Epidermal melanocyte (primary cell): Measurements from ENCODE around the gene LGALS1.
"Not testable (repeated sequence)": the region's sequence is repeated elsewhere in the genome, so short reads cannot be mapped to it uniquely, and the experiment has no call there.

ENCODE experiments used
- DNase-seq: peaks from one replicate; pipeline ENCODE4 v3.0.0; 2011; ENCODE audit warnings: low spot score; ENCODE audit not compliant: insufficient read length

LGALS1 gene

DNA sequence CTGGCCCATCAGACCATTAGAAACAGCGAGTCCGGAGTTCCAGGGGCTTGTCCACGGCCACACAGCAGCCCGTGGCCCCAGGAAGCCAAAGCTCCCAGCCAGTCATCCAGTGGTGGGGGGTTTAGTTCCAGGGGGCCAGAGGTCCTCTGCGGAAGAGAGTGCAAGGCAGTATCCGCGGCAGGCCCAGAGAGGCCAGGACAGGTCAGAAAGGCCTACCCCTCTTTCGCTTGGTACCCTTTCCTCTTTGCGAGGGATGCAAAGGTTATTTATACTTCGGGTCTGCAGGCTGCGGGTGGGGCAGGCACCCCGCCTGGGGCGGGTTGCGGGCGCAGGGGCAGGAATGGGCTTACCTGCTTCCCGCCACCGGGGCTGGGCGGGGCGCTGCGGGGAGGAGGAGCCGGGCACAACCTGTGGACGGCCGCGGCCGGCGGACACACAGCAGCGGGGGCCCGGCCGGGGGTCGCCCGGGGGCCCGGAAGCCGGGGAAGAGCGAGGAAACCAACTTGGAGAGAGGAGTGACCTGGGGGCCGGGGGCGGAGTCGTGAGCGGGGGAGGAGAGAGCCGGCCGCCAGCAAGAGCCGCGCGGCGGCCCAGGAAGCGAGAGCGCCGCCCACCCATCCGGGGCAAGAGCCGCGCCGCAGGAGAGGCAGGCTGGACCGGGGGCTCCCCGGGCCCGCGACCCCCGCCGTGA lies 36.2 kb upstream of the LGALS1 start, which contains the start of gene SH3BP1:
Gene SH3BP1 (plus strand): TSS at position 600 of the 691 bp plus-strand sequence. CDS start 119 bp downstream, outside the sequence.
- peak; percentile 79 for DNase-seq

DNA sequence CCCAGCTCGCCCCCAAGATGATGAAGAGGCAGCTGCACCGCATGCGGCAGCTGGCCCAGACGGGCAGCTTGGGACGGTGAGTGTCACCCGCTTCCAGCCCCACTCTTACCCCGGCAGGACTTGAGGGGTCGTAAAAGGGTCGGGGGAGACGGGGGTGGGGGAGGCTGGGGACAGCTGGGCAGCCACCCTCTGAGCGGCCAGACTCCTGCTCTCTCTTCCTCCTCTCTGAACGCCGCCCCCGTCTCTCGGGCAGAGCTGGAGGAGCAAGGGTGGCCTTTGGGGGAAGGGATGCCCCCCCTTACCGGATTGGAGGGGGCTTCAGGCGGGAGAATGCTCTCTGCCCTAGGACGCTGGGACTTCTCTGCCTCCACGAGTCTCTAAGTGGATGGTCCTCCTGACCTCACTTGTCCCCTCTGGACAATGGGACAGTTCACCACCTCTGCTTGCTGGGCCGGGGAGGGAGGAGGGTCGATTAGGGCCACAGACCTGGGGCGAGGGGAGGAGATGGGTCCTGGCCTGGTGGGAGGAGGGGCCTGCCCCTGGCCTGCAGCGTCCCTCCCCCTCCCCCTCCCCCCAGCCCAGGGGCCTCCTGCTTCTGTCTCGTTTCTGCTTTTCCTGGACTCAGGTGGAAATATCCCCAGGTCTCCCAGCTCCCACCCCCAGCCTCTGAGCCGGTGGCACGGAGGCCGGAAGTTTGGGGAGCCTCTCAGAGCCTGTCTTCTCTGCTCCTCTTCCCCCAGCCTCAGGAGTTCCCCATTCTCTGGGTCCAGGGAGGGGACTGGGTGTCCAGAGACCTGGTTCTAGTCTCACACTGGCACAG lies 35.5 kb upstream of the LGALS1 start:
- DNase-seq, result no peak

DNA sequence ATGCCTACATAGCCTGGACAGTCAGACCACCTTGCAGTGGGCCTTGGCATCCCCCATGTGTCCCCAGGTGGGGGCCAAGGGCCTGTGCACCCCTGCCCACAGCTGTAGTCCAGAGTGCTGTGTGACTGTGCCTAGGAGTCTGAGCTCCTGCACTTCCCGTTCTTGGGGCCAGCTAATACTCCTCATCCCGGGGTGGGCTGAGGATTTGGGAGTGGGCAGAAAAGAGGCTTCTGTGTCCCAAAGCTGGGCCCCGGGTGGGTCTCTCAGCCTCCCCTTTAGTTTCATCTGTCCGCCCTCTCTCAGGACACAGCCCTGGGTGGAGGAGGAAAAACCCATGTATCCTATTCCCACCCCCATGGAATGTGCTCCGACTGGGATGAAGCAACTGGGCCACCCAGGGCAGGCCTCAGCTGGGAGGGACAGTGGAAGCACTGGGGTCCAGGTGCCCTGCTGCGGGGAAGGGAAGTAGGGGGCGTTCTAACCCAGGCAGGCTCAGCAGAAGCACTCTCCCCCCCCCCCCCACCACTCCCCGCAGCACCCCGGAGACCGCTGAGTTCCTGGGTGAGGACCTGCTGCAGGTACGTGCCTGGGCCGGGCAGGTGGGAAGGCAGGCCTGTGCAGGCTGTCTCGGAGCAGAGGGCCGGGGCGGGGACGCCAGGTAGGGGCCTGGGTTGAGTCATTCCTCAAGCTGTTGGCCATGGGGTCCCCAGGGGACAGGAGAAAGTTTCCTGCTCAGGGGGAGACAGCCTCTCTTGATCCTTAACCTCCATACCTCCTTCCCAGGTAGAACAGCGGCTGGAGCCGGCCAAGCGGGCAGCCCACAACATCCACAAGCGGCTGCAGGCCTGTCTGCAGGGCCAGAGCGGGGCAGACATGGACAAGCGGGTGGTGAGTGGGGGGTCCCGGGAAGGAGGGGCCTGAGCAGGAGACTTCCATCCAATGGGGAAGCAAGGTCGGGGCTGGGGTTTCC lies 34.6 kb upstream of the LGALS1 start:
- no peak for DNase-seq

DNA sequence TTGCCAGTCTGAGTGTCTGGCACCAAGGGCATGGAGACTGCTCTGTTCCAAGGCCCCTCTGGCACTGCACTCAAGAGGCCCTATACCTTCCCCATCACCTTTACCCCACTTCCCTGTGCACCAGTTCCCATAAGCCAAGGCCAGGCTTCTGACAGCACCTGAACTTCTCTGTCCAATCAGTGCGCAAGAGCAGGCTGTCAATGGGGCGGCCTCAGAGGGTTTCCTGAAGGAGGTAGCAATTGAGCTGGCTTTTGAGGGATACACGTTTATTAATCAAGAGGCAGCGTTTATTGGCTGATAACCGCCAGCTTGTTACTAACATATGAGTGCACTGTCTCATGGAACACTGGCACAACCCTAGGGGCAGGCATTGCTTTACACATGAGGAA lies 33.9 kb upstream of the LGALS1 start:
- no peak for DNase-seq

DNA sequence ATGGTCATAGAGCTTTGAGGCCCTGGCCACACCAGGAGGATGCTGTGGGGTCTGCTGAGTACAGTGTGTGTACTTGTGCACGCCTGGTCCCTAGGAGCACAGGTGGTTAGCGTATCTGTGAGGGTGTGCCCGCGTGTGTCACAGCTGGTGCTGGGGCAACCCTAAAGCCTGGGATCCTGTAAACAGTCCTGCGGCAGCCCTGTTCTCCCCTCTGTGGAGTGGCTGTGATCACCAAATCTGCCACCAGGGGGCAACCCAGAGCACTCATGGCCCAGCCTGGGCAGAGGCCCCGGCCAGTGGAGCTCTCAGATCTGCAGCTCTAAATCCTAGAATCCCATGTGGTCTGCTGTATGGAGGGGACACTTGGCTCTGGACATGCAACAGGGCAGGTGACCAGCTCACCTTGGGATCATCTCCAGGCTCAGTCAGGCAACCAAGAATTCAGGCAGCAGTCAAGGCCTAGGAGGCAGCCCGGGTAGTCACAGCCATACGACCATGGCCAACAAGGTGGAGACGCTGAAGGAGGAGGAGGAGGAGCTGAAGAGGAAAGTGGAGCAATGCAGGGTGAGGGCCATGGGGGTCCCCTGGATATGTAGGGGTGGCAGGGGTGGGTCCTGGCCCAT lies 32.1 kb upstream of the LGALS1 start:
- DNase-seq, result peak; percentile 94

DNA sequence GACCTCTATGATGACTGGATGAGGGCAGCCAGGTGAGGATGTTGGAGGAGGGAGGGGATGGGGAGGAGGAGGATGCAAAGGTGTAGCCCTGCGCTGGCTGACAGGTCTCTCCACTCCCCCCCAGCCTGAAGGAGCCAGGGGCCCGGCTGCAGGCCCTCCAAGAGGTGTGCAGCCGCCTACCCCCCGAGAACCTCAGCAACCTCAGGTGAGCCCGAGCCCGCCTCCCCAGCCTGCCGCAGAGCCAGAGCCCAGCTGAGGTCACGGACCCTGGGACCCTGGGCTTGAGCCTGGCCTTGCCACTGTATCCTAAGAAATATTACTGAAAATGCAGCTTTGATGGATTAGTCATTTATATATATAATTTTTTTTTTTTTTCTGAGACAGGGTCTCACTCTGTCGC lies 28.1 kb upstream of the LGALS1 start:
- DNase-seq, result no peak

DNA sequence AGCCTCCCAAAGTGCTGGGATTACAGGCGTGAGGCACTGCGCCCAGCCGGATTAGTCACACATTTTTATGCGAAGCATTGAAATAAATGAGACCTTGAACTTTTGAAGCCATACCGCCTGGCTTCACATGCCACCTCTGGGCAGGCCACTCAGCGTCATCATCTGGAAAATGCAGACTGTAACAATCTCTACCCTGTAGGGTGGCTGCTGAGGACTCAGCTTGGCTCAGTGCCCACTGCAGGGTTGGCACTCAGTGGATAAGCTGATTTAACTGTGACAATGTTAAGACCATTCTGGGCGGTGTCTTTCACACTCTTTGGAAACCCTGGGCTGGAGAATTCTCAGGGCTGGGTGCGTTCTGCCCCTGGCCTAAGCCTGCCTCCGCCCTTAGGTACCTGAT lies 27.5 kb upstream of the LGALS1 start:
- no peak for DNase-seq

DNA sequence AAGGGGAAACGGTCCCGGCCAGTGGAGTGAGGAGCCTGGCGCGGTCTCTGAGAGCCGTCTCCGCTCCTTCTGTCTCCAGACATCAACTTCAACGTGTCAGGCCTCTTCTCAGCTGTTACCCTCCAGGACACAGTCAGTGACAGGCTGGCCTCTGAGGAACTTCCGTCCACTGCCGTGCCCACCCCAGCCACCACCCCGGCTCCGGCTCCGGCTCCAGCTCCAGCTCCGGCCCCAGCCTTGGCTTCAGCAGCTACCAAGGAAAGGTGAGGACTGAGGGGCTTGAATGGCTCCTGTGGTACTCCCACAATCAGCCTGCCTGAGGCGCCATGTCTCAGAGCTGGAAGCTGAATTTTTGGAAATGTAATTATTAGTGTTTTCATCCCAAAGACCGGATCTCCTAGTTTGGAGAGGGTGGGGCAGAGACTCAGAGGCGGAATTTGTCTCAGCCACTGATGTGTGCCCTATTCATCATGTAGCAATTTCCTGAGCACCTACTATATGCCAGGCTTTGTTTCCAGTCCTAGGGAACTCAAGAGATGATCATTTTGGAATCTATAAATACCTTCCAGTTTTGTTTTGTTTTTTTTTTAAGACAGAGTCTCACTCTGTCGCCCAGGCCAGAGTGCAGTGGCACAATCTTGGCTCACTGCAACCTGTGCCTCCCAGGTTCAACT lies 24.8 kb upstream of the LGALS1 start:
- DNase-seq, result no peak

DNA sequence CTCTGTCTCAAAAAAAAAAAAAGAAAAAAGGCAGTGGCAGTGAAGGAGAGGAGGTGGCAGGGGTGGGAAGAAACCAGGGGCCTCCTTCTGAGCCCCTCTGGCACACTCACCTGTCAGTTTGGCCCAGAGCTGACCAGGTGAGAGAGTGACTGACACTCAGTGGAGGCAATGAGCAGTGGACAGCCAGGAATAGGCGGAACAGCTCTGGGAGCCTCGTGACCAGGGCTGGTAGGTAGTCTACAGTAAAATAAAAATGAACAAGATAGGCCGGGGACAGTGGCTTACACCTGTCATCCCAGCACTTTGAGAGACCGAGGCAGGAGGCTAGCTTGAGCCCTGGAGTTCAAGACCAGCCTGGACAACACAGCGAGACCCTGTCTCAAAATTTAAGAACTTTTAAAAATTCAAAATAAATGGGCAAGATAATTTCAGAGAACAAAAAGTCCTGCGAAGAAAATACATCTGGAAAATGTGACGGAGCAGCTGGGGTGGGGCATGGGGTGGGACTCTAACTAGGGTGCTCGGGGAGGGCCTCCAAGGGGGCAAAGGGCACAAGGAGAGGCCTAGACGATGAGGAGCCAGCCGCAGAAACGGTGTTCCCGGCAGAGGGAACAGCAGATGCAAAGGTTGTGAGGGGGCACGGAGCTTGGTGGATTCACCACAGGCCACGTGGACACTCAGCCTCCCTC lies 20.7 kb upstream of the LGALS1 start:
- no peak for DNase-seq

DNA sequence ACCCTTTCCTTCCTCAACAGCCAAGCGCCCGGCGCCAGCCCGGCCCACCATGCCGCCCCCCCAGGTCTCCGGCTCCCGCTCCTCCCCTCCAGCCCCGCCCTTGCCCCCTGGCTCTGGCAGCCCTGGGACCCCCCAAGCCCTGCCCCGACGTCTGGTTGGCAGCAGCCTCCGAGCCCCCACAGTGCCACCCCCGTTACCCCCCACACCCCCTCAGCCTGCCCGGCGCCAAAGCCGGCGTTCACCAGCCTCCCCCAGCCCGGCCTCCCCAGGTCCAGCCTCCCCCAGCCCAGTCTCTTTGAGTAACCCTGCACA lies 20.2 kb upstream of the LGALS1 start:
- no peak for DNase-seq

DNA sequence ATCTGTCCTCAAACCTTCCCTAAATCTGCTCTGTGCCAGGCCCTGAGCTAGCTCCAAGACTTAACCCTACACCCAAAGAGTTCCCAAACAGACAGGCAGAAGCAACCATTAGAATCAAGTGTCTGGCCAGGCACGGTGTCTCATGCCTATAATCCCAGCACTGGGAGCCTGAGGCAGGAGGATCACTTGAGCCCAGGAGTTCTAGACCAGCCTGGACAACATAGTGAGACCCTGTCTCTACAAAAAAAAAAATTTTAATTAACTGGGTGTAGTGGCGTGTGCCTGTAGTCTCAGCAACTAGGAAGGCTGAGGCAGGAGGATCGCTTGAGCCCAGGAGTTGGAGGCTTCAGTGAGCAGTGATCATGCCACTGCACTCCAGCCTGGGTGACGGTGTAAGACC lies 18.9 kb upstream of the LGALS1 start:
- DNase-seq, result not testable (repeated sequence)

DNA sequence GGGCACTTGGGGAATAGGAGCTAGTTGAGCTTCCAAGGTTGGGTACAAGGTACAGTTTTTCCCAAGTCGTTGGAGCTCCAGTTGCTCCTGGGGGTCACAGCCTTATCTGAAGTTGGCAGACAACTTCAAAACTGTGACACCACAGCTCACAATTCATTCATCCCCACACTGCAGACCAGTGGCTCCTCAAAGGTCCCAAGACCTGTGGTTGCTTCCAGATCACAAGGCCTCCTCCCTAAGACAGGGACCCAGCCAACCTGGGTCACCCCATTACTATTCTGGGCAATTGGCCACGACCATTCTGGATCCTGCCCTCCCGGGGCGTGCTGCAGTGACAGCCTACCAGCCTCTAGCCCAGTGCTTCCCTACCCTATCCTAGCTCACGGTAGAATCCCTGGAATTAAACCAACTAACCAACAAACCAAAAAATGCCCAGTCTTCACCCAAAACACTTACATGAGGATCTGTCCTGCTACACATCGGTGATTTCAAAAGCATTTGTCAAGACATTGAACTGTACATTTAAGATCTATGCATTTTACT lies 17.8 kb upstream of the LGALS1 start:
- DNase-seq, result no peak

DNA sequence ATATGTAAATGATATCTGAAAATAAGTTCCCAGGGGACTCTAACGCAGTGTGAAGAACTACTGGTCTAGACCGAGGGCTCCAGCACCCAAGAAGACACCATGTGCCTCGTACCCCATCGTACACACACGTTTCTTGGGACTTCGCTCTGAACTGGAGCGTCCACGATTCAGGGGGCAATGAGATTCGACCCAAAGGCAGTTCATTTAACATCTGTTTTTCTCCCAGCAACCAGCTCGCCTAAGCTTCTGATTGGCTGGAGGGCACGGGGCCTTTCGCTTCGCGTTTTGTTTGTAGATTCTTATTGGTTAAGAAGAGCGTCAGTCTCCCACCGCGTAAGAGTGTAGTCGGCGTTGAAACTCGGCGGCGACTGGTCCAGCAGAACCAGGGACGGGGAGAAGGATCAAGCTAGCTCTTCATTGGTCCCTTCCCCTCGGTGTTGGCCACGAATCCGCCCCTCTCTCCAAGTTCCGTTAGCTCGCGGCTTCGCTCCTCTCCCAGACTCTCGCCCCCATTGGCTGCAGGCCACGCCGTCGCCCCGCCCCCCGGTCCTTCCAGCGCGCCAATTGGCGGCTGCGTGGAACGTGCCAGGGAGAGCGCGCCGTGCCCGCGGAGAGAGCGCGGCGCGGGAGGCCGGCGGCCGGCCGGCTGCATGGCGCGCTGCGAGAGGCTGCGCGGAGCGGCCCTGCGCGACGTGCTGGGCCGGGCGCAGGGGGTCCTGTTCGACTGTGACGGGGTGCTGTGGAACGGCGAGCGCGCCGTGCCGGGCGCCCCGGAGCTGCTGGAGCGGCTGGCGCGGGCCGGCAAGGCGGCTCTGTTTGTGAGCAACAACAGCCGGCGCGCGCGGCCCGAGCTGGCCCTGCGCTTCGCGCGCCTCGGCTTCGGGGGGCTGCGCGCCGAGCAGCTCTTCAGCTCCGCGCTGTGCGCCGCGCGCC lies 17.0 kb upstream of the LGALS1 start, which contains the start of gene PDXP:
Gene PDXP (plus strand): TSS at position 591 of the 933 bp plus-strand sequence. CDS start 60 bp downstream, at position 651.
- peak; percentile 100 for DNase-seq

DNA sequence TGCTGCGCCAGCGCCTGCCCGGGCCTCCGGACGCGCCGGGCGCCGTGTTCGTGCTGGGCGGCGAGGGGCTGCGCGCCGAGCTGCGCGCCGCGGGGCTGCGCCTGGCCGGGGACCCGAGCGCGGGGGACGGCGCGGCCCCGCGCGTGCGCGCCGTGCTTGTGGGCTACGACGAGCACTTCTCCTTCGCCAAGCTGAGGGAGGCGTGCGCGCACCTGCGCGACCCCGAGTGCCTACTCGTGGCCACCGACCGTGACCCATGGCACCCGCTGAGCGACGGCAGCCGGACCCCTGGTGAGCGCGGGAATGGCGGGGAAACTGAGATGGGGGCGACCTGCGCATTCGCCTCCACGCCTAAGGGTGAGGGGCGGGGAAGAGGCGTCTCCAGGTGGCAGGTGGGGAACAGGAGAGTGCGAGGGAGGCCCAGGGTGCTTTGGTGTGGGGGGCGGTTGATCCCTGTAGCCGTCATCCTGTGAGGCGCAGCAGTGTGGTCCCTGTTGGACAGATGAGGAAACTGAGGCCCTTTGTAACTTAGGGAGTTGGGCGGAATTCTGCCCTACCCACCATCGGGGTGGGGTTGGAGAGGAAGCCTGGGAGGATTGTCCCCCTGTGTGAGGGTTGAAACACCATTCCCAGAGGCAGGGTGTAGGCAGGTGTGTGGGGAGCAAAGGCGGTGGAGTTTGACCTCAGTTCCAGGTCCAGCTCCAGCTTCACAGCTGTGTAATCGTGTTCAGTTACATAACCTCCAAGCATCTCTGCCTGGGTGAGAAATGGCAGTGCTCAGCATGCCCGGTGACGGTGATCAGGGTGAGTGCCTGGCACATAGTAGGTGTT lies 16.2 kb upstream of the LGALS1 start:
- no peak for DNase-seq

DNA sequence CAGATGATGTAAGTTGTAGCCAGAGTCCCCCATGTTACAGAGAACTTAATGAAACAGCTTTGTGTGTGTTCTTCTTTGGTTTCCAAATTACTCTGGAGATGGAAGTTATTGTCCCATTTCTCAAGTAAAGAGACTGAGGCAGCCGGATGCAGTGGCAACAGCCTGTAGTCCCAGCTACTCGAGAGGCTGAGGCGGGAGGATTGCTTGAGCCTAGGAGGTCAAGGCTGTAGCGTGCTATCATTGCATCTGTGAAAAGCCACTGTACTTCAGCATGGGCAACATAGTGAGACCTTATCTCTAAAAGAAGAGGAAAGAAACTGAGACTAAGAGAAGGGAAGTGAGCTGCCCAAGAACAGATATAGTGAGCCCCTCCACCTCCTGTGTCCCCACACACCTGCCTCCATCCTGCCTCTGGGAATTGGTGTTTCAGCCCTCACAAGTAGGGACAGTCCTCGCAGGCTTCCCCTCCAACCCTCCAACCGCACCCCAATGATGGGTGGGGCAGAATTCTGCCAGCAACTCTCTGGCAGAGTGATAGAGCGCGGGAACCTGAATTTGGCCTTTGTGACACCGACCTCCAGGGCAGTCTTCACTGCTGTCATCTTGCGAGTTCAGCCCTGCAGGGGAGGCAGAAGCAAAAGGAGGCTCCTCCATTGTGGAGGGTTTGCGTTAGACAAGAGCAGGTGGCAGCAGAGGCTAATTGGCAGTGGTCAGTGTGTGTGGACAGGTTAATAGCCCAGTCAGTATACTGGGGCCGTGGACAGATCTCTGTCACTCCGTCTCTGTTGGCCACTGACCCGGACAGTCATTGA lies 15.3 kb upstream of the LGALS1 start:
- DNase-seq, result no peak

DNA sequence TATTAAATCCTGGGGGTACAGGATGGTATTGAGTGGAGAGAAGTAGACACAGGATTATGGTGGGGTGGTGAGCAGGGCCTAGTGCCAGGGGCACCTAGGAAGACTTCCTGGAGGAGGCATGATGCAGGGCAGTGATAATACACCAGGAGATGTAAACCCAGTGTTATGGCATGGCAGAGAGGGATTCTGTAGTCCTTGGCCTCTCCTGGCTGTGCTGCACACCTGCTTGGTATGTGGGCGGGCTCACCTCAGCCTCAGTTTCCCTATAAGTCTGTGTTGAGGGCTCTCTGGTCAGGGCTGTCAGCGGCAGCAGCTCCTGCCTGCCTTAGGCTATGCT lies 14.8 kb upstream of the LGALS1 start:
- no peak for DNase-seq
